ENCODE data around the gene FIP1L1. TPM values are rescaled to one million over a fixed set of nuclear protein-coding genes. Genes with fewer than 3 reads are reported as not detected.

The FIP1L1 gene
- polyA plus RNA-seq, 1 of the 3 experiments (the other 2 are of a cell fraction), result 20.3 TPM

- H3K27ac ChIP-seq (ENCODE audit: low read depth in 2 of 2, low read length in 1 of 2), result no peak overlapping the region
- H3K9me3 ChIP-seq, result no peaks in the 10 kb centered on the region
- TF ChIP-seq FOSL2 (IDR thresholded peaks at IDR 0.05; ENCODE audit: borderline replicate concordance, low read depth) (no peak), EP300 (IDR thresholded peaks at IDR 0.05; ENCODE audit: borderline replicate concordance in 1 of 2, low read depth in 1 of 2, low read length in 1 of 2) (no peak), RAD21 (IDR thresholded peaks at IDR 0.05; ENCODE audit: low read length) (no peak), MEF2A (IDR thresholded peaks at IDR 0.05; ENCODE audit: borderline replicate concordance, low read depth) (no peak)
- H3K27me3 ChIP-seq (ENCODE audit: insufficient read depth), result no peaks in the 10 kb centered on the region
- no peaks in the 10 kb centered on the region for H3K9me2 ChIP-seq
- H3F3A ChIP-seq (replicated peaks; ENCODE audit: insufficient read depth), result peaks cover 15% of the 10 kb centered on the region
- no peaks in the 10 kb centered on the region for H4K20me1 ChIP-seq (ENCODE audit: insufficient read depth)
- no peak for DNase-seq
- H3K4me1 ChIP-seq (ENCODE audit: control insufficient read depth in 1 of 2, insufficient read depth in 2 of 2, low read depth in 1 of 2, low read length in 1 of 2), result no peaks in the 10 kb centered on the region; a peak in 1 of 4 replicates
- H3K4me2 ChIP-seq, result no peak overlapping the region
- H3K9ac ChIP-seq, result no peak overlapping the region
- H3K36me3 ChIP-seq (replicated peaks in 1 of 2; ENCODE audit: control insufficient read depth in 1 of 2, insufficient read depth in 2 of 2, low read length in 1 of 2), result peaks cover 49 to 81% of the 10 kb centered on the region in 2 experiments
- no peak overlapping the region for H2AFZ ChIP-seq (ENCODE audit: low read depth)
- CTCF ChIA-PET, result no interaction called here
- WGBS (ENCODE audit: low lambda C conversion rate), result 98% methylated on average over 2 of the region's 2 CpGs
- H3K79me2 ChIP-seq (ENCODE audit: insufficient read depth), result peaks cover 2% of the 10 kb centered on the region
- POLR2A ChIA-PET, result no interaction called here
- no peak overlapping the region for H3K4me3 ChIP-seq (ENCODE audit: low read depth in 2 of 2, low read length in 1 of 2)
Observed at GRCh38 chr4:53444954-53445353, 67.5 kb downstream of the FIP1L1 start.

GRCh38 chr4:53450773-53451172 is 73.3 kb downstream of the FIP1L1 start:
- TF ChIP-seq IRF3 (IDR thresholded peaks at IDR 0.05; ENCODE audit: low read depth, low read length) (no peak), CTCF (IDR thresholded peaks at IDR 0.05) (no peak), MXI1 (IDR thresholded peaks at IDR 0.05; ENCODE audit: low read depth, low read length) (no peak), EP300 (IDR thresholded peaks at IDR 0.05; ENCODE audit: borderline replicate concordance in 1 of 2, low read depth in 1 of 2, low read length in 1 of 2) (no peak), RXRA (IDR thresholded peaks at IDR 0.05; ENCODE audit: borderline replicate concordance, low read depth) (no peak), JUND (IDR thresholded peaks at IDR 0.05) (no peak), CHD2 (IDR thresholded peaks at IDR 0.05; ENCODE audit: low read length, partially characterized antibody) (no peak), RAD21 (IDR thresholded peaks at IDR 0.05; ENCODE audit: low read length) (no peak), RCOR1 (IDR thresholded peaks at IDR 0.05; ENCODE audit: low read length) (no peak), MAX (IDR thresholded peaks at IDR 0.05; ENCODE audit: low read depth) (no peak), NRF1 (IDR thresholded peaks at IDR 0.05; ENCODE audit: low read depth, low read length) (no peak), USF1 (IDR thresholded peaks at IDR 0.05; ENCODE audit: borderline replicate concordance, low read depth) (no peak), SMC3 (IDR thresholded peaks at IDR 0.05; ENCODE audit: low read depth, low read length) (no peak), MEF2A (IDR thresholded peaks at IDR 0.05; ENCODE audit: borderline replicate concordance, low read depth) (no peak)
- no peaks in the 10 kb centered on the region for H3K9me3 ChIP-seq
- H3F3A ChIP-seq (replicated peaks; ENCODE audit: insufficient read depth), result peaks cover 15% of the 10 kb centered on the region
- no peak overlapping the region for H3K27ac ChIP-seq (ENCODE audit: low read depth in 2 of 2, low read length in 1 of 2)
- no peaks in the 10 kb centered on the region for H4K20me1 ChIP-seq (ENCODE audit: insufficient read depth)
- no peak overlapping the region for H3K4me2 ChIP-seq
- WGBS (ENCODE audit: low lambda C conversion rate), result 95% methylated on average over 3 of the region's 3 CpGs
- H3K27me3 ChIP-seq (ENCODE audit: insufficient read depth), result no peaks in the 10 kb centered on the region
- no peaks in the 10 kb centered on the region; a peak in 1 of 4 replicates for H3K4me1 ChIP-seq (ENCODE audit: control insufficient read depth in 1 of 2, insufficient read depth in 2 of 2, low read depth in 1 of 2, low read length in 1 of 2)
- H3K36me3 ChIP-seq (replicated peaks in 1 of 2; ENCODE audit: control insufficient read depth in 1 of 2, insufficient read depth in 2 of 2, low read length in 1 of 2), result peaks cover 52 to 64% of the 10 kb centered on the region in 2 experiments
- POLR2A ChIA-PET, result no interaction called here
- no peaks in the 10 kb centered on the region for H3K9me2 ChIP-seq
- CTCF ChIA-PET, result interaction anchor here (0.9 kb wide), 2 partner anchors 195 to 784 kb away, joined by 3 read pairs; no protein-coding TSS in a partner anchor
- H2AFZ ChIP-seq (ENCODE audit: low read depth), result no peak overlapping the region
- no peak overlapping the region for H3K9ac ChIP-seq
- peaks cover 9% of the 10 kb centered on the region for H3K79me2 ChIP-seq (ENCODE audit: insufficient read depth)
- DNase-seq, result no peak
- H3K4me3 ChIP-seq (ENCODE audit: low read depth in 2 of 2, low read length in 1 of 2), result no peak overlapping the region
